ENCODE measurements around the gene DNLZ. TPM values are rescaled to one million over a fixed set of nuclear protein-coding genes. Genes with fewer than 3 reads are reported as not detected.
A peak's percentile ranks its signal among the peaks of the same experiment; 100 is the strongest.
"Not testable (repeated sequence)": the region's sequence is repeated elsewhere in the genome, so short reads cannot be mapped to it uniquely, and the experiment has no call there.

Gene DNLZ
- total and polyA plus RNA-seq, 9 of the 15 experiments (the other 6 are each of a cell fraction or from before 2014, with no cell fraction given) = 0.17 to 44.6 (median 3.4) TPM

GRCh38 chr9:136351868-136352267 lies 11.7 kb downstream of the DNLZ start:
- BruUV-seq (replicated peaks); H3K27me3 ChIP-seq (ENCODE audit: control insufficient read depth in 2 of 2, insufficient read depth in 2 of 2, low read length in 2 of 2); H2AFZ ChIP-seq (ENCODE audit: low read depth, low read length); H4K20me1 ChIP-seq (replicated peaks; ENCODE audit: control insufficient read depth, insufficient read depth, low read length); CTCF ChIA-PET (ENCODE audit: low intra/inter-chr PET ratio); H3K79me2 ChIP-seq (ENCODE audit: control insufficient read depth, insufficient read depth, low read length); H3K9me1 ChIP-seq (ENCODE audit: control insufficient read depth, insufficient read depth, low read length); H3K9me3 ChIP-seq (replicated peaks; ENCODE audit: control insufficient read depth, insufficient read depth, low read depth, low read length); ATAC-seq; FAIRE-seq; intact Hi-C loops (cut with micrococcal nuclease); H3K4me3 ChIP-seq; in situ Hi-C loops (cut with MboI); H3K9ac ChIP-seq (ENCODE audit: insufficient read depth in 1 of 2, low read depth in 2 of 2, low read length in 2 of 2); H3K27ac ChIP-seq (ENCODE audit: extremely low read depth, low read depth, low read length); H3K36me3 ChIP-seq (ENCODE audit: control insufficient read depth, insufficient read depth, low read length); DNase-seq (ENCODE audit: extremely low read depth in 1 of 4, low spot score in 3 of 4); H3K4me2 ChIP-seq (ENCODE audit: insufficient read depth, low read length): not testable (repeated sequence)
- 32% methylated on average over 5 of the region's 24 CpGs for WGBS (ENCODE audit: insufficient coverage, low coverage, missing lambda C conversion rate)
- H3K4me1 ChIP-seq (replicated peaks in 1 of 2; ENCODE audit: control insufficient read depth in 2 of 2, insufficient read depth in 2 of 2, low read length in 2 of 2) = peaks cover 0 to 93% of the 10 kb centered on the region in 2 experiments; a peak in 4 of 5 replicates
- POLR2A ChIA-PET = interaction anchor here (0.6 to 1.0 kb wide), 2 partner anchors 12 to 959 kb away, joined by 3 to 6 read pairs; partner anchors contain the start of gene DNLZ
- TF ChIP-seq ZKSCAN1 (IDR thresholded peaks at IDR 0.05; ENCODE audit: low read depth, low read length) (peak; percentile 16; the same call in 1 of the 2 replicates), POLR2G (IDR thresholded peaks at IDR 0.05; ENCODE audit: low read depth, low read length) (0 out of 2 replicates have a peak, but pooled peaks have one; percentile 1)

- in situ Hi-C loops (cut with MboI) (no loop called here), intact Hi-C loops (cut with micrococcal nuclease) (no loop called here)
- no peak for FAIRE-seq
- ChIA-PET POLR2A (interaction anchor here (0.6 to 1.0 kb wide), 2 partner anchors 12 to 960 kb away, joined by 3 to 6 read pairs; partner anchors contain the start of gene DNLZ), CTCF (ENCODE audit: low intra/inter-chr PET ratio) (no interaction called here)
- no peak for DNase-seq (ENCODE audit: extremely low read depth in 1 of 4, low spot score in 3 of 4)
- TF ChIP-seq RBM15 (IDR thresholded peaks at IDR 0.05; ENCODE audit: insufficient read depth, low read length) (no peak), POLR2G (IDR thresholded peaks at IDR 0.05; ENCODE audit: low read depth, low read length) (peak; percentile 17; the same call in 1 of the 2 replicates)
- Histone ChIP-seq H3K36me3 (ENCODE audit: control insufficient read depth, insufficient read depth, low read length) (no peaks in the 10 kb centered on the region), H3K9me1 (ENCODE audit: control insufficient read depth, insufficient read depth, low read length) (peaks cover 4% of the 10 kb centered on the region), H3K27me3 (ENCODE audit: control insufficient read depth in 2 of 2, insufficient read depth in 2 of 2, low read length in 2 of 2) (no peaks in the 10 kb centered on the region), H3K27ac (ENCODE audit: extremely low read depth, low read depth, low read length) (no peak overlapping the region), H3K4me3 (no peak overlapping the region), H3K9ac (ENCODE audit: insufficient read depth in 1 of 2, low read depth in 2 of 2, low read length in 2 of 2) (no peak overlapping the region), H3K4me1 (replicated peaks in 1 of 2; ENCODE audit: control insufficient read depth in 2 of 2, insufficient read depth in 2 of 2, low read length in 2 of 2) (peaks cover 1 to 93% of the 10 kb centered on the region in 2 experiments; a peak in 4 of 5 replicates), H2AFZ (ENCODE audit: low read depth, low read length) (no peak overlapping the region), H3K9me3 (replicated peaks; ENCODE audit: control insufficient read depth, insufficient read depth, low read depth, low read length) (no peaks in the 10 kb centered on the region), H3K4me2 (ENCODE audit: insufficient read depth, low read length) (no peak overlapping the region), H3K79me2 (ENCODE audit: control insufficient read depth, insufficient read depth, low read length) (no peaks in the 10 kb centered on the region), H4K20me1 (replicated peaks; ENCODE audit: control insufficient read depth, insufficient read depth, low read length) (no peaks in the 10 kb centered on the region; the same call in 1 of the 2 replicates)
- no TSS peak for BruUV-seq (replicated peaks)
- WGBS (ENCODE audit: insufficient coverage, low coverage, missing lambda C conversion rate) = 21% methylated on average over 9 of the region's 11 CpGs
- no peak for ATAC-seq
Observed at GRCh38 chr9:136351252-136351800, 12.2 kb downstream of the DNLZ start.

Measured in K562 (cell line).